Endothelial cell of umbilical vein (primary cell): ENCODE data around the gene TBC1D14. TPM values are rescaled to one million over a fixed set of nuclear protein-coding genes. Genes with fewer than 3 reads are reported as not detected.

Experiments
- BruUV-seq: library from RNA; stranded (reverse); fragments of 400-500 nt; replicated peaks from 2 replicates; lab custom pipeline; 2021; lab: Mats Ljungman, UMichigan
- CTCF ChIA-PET: fragments of 300-600, 350-600 bp; sonication (Branson Sonifier 250); formaldehyde crosslinking; loops from one replicate; lab custom pipeline; 2021; ENCODE audit warnings: antibody characterized with exemption, inconsistent platforms; lab: Charles Lee
- POLR2A ChIA-PET: fragments of 300-600, 350-600 bp; sonication (Branson Sonifier 250); formaldehyde crosslinking; loops from one replicate; lab custom pipeline; 2021; ENCODE audit warnings: antibody characterized with exemption, inconsistent platforms; lab: Charles Lee
- DNase-seq: peaks from one replicate; pipeline ENCODE4 v3.0.0-alpha.2; 2011; ENCODE audit warnings: low read depth, low spot score
- FAIRE-seq: peaks from 2 replicates; lab custom pipeline; 2011; peaks lifted over from hg19 to GRCh38; lab: Jason Lieb, UNC
- H2AFZ ChIP-seq: 2 replicates; pipeline ENCODE4 v1.6.0; 2012; ENCODE audit warnings: low read depth, low read length, control low read depth, inconsistent platforms
- H3K27ac ChIP-seq: 2 replicates; pipeline ENCODE4 v1.5.1; 2011; ENCODE audit warnings: low read depth, mild to moderate bottlenecking, control low read depth, low read length, moderate library complexity; ENCODE audit not compliant: insufficient read depth
- H3K27me3 ChIP-seq, 2 experiments: 2 replicates each; pipeline versions ENCODE4 v1.6.0 to v1.6.1; 2011; ENCODE audit warnings: low read length in 2 of 2, mixed read lengths in 1 of 2; ENCODE audit not compliant: control insufficient read depth in 2 of 2, insufficient read depth in 2 of 2
- H3K36me3 ChIP-seq, 2 experiments: 2 replicates in 1 of 2; 3 replicates in 1 of 2; pipeline ENCODE4 v1.5.1; 2011; ENCODE audit warnings: low read length in 2 of 2, mild to moderate bottlenecking in 1 of 2, moderate library complexity in 1 of 2; ENCODE audit not compliant: control insufficient read depth in 2 of 2, insufficient read depth in 2 of 2; ENCODE audit errors: extremely low read depth in 1 of 2
- H3K4me1 ChIP-seq: 3 replicates; pipeline ENCODE4 v1.5.1; 2011; ENCODE audit warnings: mild to moderate bottlenecking, low read length; ENCODE audit not compliant: control insufficient read depth, insufficient read depth; ENCODE audit errors: extremely low read depth
- H3K4me2 ChIP-seq: 2 replicates; pipeline ENCODE4 v1.6.1; 2011; ENCODE audit warnings: low read length, control low read depth, mixed read lengths; ENCODE audit not compliant: insufficient read depth
- H3K4me3 ChIP-seq, 3 experiments: fragments of 200-600 bp in 1 of 3; sonication (generic), shearing (Covaris generic) in 1 of 3; replicated peaks in 1 of 3; 2 replicates each; pipeline ENCODE4 v1.5.1; 2011 to 2016; ENCODE audit warnings: control low read depth in 3 of 3, low read length in 3 of 3, mild to moderate bottlenecking in 2 of 3, inconsistent platforms in 1 of 3, low read depth in 1 of 3, moderate library complexity in 1 of 3; ENCODE audit not compliant: insufficient read depth in 1 of 3
- H3K79me2 ChIP-seq: 2 replicates; pipeline ENCODE4 v1.6.0; 2012; ENCODE audit warnings: low read length, inconsistent platforms; ENCODE audit not compliant: control insufficient read depth, insufficient read depth
- H3K9ac ChIP-seq: replicated peaks from 2 replicates; pipeline ENCODE3; 2011; ENCODE audit warnings: low read length, control low read depth; ENCODE audit not compliant: insufficient read depth; ENCODE audit errors: extremely low read depth
- H3K9me1 ChIP-seq: replicated peaks from 3 replicates; pipeline ENCODE4 v1.6.0; 2011; ENCODE audit warnings: mild to moderate bottlenecking, low read length; ENCODE audit not compliant: control insufficient read depth, insufficient read depth; ENCODE audit errors: extremely low read depth
- H3K9me3 ChIP-seq: replicated peaks from 2 replicates; pipeline ENCODE4 v1.5.1; 2012; ENCODE audit warnings: low read length, inconsistent platforms; ENCODE audit not compliant: control insufficient read depth, insufficient read depth
- H4K20me1 ChIP-seq: replicated peaks from 2 replicates; pipeline ENCODE3; 2011; ENCODE audit warnings: mild to moderate bottlenecking, low read length; ENCODE audit not compliant: control insufficient read depth, insufficient read depth; ENCODE audit errors: extremely low read depth
- EZH2 ChIP-seq: IDR thresholded peaks from 2 replicates; pipeline ENCODE4 v1.6.1; 2012; ENCODE audit warnings: borderline replicate concordance, low read depth, mild to moderate bottlenecking, moderate library complexity, low read length, inconsistent platforms; ENCODE audit not compliant: severe bottlenecking
- FOS ChIP-seq: IDR thresholded peaks from 2 replicates; pipeline ENCODE4 v1.6.1; 2011; ENCODE audit warnings: mild to moderate bottlenecking, low read length, moderate library complexity, borderline replicate concordance; ENCODE audit not compliant: insufficient read depth
- GATA2 ChIP-seq: IDR thresholded peaks from 2 replicates; pipeline ENCODE4 v1.7.0; 2011; ENCODE audit warnings: low read depth, mild to moderate bottlenecking, moderate library complexity, mixed read lengths, low read length; ENCODE audit not compliant: insufficient read length, insufficient read depth
- JUN ChIP-seq: IDR thresholded peaks from 2 replicates; pipeline ENCODE4 v1.6.1; 2011; ENCODE audit warnings: borderline replicate concordance, low read depth; ENCODE audit not compliant: insufficient read length, insufficient read depth
- MYC ChIP-seq: IDR thresholded peaks from one replicate; pipeline ENCODE4 v1.6.1; 2011; ENCODE audit warnings: mild to moderate bottlenecking, low read depth, low read length
- POLR2A ChIP-seq: IDR thresholded peaks from 2 replicates; pipeline ENCODE4 v1.6.1; 2012; ENCODE audit warnings: low read depth, mild to moderate bottlenecking, control low read depth, low read length
- POLR2AphosphoS5 ChIP-seq: IDR thresholded peaks from 2 replicates; pipeline ENCODE4 v1.6.1; 2012; ENCODE audit warnings: low read depth, mild to moderate bottlenecking, control low read depth, low read length, moderate library complexity; ENCODE audit not compliant: insufficient read depth
- dilution Hi-C: fragments of 300-500 bp; cut with MboI; formaldehyde crosslinking; loops from one replicate; pipeline ENCODE4 v1.15.0; 2019; ENCODE audit warnings: low sequenced_read_pairs; ENCODE audit not compliant: extremely low pct_ligation_motif_present
- intact Hi-C: fragments of 100-400 bp; cut with micrococcal nuclease; formaldehyde crosslinking; loops from one replicate; pipeline ENCODE4 v1.10.0; 2022
- polyA plus RNA-seq, 4 experiments: library from polyadenylated mRNA; depleted of rRNA in 3 of 4; stranded (reverse) in 3 of 4; unstranded in 1 of 4; fragments of >200 nt; gene quantifications; 2 replicates each; pipeline versions ENCODE4 v1.2.1 to v1.2.3, GENCODE V29; 2011 to 2012; ENCODE audit warnings: missing spikeins in 1 of 4
- total RNA-seq: library from RNA; stranded (reverse); gene quantifications from 2 replicates; pipeline ENCODE4 v1.2.3, GENCODE V29; 2021
- TF ChIP-seq, protein P1 (sequence below), 2 donors: IDR thresholded peaks; 1 replicate in 1 of 2; 2 replicates in 1 of 2; pipeline ENCODE4 v1.5.1; 2011; ENCODE audit warnings: low read length in 2 of 2, mild to moderate bottlenecking in 2 of 2, moderate library complexity in 2 of 2, control low read depth in 1 of 2, inconsistent platforms in 1 of 2, low read depth in 1 of 2; ENCODE audit not compliant: insufficient read depth in 1 of 2; ENCODE audit errors: extremely low read depth in 1 of 2
- TF ChIP-seq, protein P2 (sequence below): IDR thresholded peaks from 2 replicates; pipeline ENCODE4 v1.6.1; 2011; ENCODE audit not compliant: insufficient read depth, insufficient read length

TBC1D14 gene
- total and polyA plus RNA-seq, 2 donors (not counting 3 experiments of a cell fraction or from before 2014, with no cell fraction given) = 23.7 to 24.8 TPM

DNA sequence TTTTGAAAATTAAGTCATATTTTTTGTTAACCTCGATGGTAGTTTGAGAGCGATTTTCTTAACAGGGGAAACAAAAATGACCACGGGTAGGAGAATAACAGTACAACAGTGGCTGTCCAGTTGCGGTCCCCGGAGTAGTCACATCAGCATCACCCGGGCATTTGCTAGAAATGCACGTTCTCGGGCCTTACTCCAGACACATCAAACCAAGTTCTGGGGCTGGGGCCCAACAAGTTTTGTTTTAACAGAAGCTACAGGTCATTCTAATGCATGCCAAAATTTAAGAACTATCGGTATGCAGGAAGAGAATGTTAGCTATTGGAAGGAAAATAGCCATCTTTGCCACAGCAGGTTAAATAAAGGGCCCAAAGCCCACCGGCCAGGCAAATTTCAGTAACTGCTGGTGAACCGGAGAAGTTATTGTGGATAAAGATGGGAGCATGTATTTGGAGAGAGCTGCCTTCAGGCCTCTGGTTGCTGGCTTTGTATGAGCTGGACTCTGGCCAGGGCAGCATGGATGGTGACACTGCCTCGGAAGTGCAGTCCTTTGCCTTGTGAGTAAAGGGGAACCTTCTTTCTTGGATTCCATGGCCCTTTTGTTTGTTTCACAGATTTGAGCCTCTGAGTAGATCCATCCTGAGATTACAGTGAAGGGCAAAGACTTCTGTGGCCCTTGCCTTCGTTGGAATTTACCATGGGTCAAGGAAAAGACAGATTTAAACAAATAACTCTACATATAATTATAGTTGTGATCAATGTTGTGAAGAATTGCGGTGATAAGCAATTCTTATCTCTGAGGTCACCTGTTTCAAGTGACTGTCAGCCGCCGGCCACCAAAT lies 62.1 kb downstream of the TBC1D14 start:
- TF ChIP-seq JUN = no peak
- TF ChIP-seq, protein P1, sequence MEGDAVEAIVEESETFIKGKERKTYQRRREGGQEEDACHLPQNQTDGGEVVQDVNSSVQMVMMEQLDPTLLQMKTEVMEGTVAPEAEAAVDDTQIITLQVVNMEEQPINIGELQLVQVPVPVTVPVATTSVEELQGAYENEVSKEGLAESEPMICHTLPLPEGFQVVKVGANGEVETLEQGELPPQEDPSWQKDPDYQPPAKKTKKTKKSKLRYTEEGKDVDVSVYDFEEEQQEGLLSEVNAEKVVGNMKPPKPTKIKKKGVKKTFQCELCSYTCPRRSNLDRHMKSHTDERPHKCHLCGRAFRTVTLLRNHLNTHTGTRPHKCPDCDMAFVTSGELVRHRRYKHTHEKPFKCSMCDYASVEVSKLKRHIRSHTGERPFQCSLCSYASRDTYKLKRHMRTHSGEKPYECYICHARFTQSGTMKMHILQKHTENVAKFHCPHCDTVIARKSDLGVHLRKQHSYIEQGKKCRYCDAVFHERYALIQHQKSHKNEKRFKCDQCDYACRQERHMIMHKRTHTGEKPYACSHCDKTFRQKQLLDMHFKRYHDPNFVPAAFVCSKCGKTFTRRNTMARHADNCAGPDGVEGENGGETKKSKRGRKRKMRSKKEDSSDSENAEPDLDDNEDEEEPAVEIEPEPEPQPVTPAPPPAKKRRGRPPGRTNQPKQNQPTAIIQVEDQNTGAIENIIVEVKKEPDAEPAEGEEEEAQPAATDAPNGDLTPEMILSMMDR (IDR thresholded peaks at IDR 0.05; ENCODE audit: extremely low read depth in 1 of 2, insufficient read depth in 1 of 2, low read depth in 1 of 2, low read length in 2 of 2) = no peak
- no peak for TF ChIP-seq GATA2
- TF ChIP-seq POLR2A = no peak
- no peak for TF ChIP-seq MYC
- no peak for TF ChIP-seq FOS
- TF ChIP-seq, protein P2, sequence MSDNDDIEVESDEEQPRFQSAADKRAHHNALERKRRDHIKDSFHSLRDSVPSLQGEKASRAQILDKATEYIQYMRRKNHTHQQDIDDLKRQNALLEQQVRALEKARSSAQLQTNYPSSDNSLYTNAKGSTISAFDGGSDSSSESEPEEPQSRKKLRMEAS = no peak
- no peak for TF ChIP-seq EZH2
- TF ChIP-seq POLR2AphosphoS5 = no peak
- Histone ChIP-seq H3K4me3 (no peak overlapping the region), H3K79me2 (no peaks in the 10 kb centered on the region), H3K27ac (no peak overlapping the region), H3K9ac (no peak overlapping the region), H4K20me1 (no peaks in the 10 kb centered on the region), H3K27me3 (no peaks in the 10 kb centered on the region), H3K9me3 (no peaks in the 10 kb centered on the region), H2AFZ (no peak overlapping the region), H3K4me1 (no peaks in the 10 kb centered on the region), H3K36me3 (no peaks in the 10 kb centered on the region), H3K9me1 (no peaks in the 10 kb centered on the region), H3K4me2 (no peak overlapping the region)
- ChIA-PET CTCF (interaction anchor here (3.2 to 4.1 kb wide), 3 partner anchors 12 to 98 kb away, joined by 12 to 79 read pairs (median 28); partner anchors contain the start of gene GRPEL1), POLR2A (no interaction called here)
- no peak for DNase-seq
- BruUV-seq = no TSS peak
- dilution Hi-C loops (no loop called here), intact Hi-C loops (loop anchor here (5.0 kb wide), 1 partner anchor 64 kb away; the partner anchor contains the start of gene TBC1D14)
- no peak for FAIRE-seq
